ENCODE results near the gene FMNL1.
"Not testable (repeated sequence)": the region's sequence is repeated elsewhere in the genome, so short reads cannot be mapped to it uniquely, and the experiment has no call there.

The FMNL1 gene

GRCh38 chr17:45248132-45248957 lies 26.7 kb downstream of the FMNL1 start:
- no peak for DNase-seq (ENCODE audit: low read depth)
- no peak for TF ChIP-seq CTCF (IDR thresholded peaks at IDR 0.05; ENCODE audit: low read depth, low read length, missing control alignments)
- H3K4me3 ChIP-seq (ENCODE audit: low read depth, low read length): peak overlapping the region; percentile 76

- no peak for TF ChIP-seq CTCF (IDR thresholded peaks at IDR 0.05; ENCODE audit: low read depth, low read length, missing control alignments)
- DNase-seq (ENCODE audit: low read depth): no peak
- H3K4me3 ChIP-seq (ENCODE audit: low read depth, low read length): no peak overlapping the region
Observed at GRCh38 chr17:45251931-45252330, 30.2 kb downstream of the FMNL1 start.

- H3K4me3 ChIP-seq (ENCODE audit: low read depth, low read length); DNase-seq (ENCODE audit: low read depth): not testable (repeated sequence)
Observed at GRCh38 chr17:45253237-45253636, 31.6 kb downstream of the FMNL1 start.

GRCh38 chr17:45253879-45254278 lies 32.2 kb downstream of the FMNL1 start:
- DNase-seq (ENCODE audit: low read depth): no peak
- H3K4me3 ChIP-seq (ENCODE audit: low read depth, low read length): no peak overlapping the region
- TF ChIP-seq CTCF (IDR thresholded peaks at IDR 0.05; ENCODE audit: low read depth, low read length, missing control alignments): no peak

GRCh38 chr17:45255358-45255757 lies 33.7 kb downstream of the FMNL1 start:
- no peak for TF ChIP-seq CTCF (IDR thresholded peaks at IDR 0.05; ENCODE audit: low read depth, low read length, missing control alignments)
- no peak overlapping the region for H3K4me3 ChIP-seq (ENCODE audit: low read depth, low read length)
- DNase-seq (ENCODE audit: low read depth): no peak

GRCh38 chr17:45256114-45256966 lies 34.7 kb downstream of the FMNL1 start:
- no peak for DNase-seq (ENCODE audit: low read depth)
- peak; percentile 44 for TF ChIP-seq CTCF (IDR thresholded peaks at IDR 0.05; ENCODE audit: low read depth, low read length, missing control alignments)
- H3K4me3 ChIP-seq (ENCODE audit: low read depth, low read length): no peak overlapping the region

GRCh38 chr17:45257115-45257514 lies 35.4 kb downstream of the FMNL1 start:
- TF ChIP-seq CTCF (IDR thresholded peaks at IDR 0.05; ENCODE audit: low read depth, low read length, missing control alignments): no peak

More at GRCh38 chr17:45257115-45257514, 35.4 kb downstream of the FMNL1 start:
- H3K4me3 ChIP-seq (ENCODE audit: low read depth, low read length): no peak overlapping the region
- no peak for DNase-seq (ENCODE audit: low read depth)

Measured in GM12864 (cell line).